ENCODE data around the gene SEPTIN8. TPM values are rescaled to one million over a fixed set of nuclear protein-coding genes. Genes with fewer than 3 reads are reported as not detected.
A peak's percentile ranks its signal among the peaks of the same experiment; 100 is the strongest.

The SEPTIN8 gene
- total RNA-seq, 2 experiments from 2014 or later, result 35.1 to 35.3 TPM

DNA sequence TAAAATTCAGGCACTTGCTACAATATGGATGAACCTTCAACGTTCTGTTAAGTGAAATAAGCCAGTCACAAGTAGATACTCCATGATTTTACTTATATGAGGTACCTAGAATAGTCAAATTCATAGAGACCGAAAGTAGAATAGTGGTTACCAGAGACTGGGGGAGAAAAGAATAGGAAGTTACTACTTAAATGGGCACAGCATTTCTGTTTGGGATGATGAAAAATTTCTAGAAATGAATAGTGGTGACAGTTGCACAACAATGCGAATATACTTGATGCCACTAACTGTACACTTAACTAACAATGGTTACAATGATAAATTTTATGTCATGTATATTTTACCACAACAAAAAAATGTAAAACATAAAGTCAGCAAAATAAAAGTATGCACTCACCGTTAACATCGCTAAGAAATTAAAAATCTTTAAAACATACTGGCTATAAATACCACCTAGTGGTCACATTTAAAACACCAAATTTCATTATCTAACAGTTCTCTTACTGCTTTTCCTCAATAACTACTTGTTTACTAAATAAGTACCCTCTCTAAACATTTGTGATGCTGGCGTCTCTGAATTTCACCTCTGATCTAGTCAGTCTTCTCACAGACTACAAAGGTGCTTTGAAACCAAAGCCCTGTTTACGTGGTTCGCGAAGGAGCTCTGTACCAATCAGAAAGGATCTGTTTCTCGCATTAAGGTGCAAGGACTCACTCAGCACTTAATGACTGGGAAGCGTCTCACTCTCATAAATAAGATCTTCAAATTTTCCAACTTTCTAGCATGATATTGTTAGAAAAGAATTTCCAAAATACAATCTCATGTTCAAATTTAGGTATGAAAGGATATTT lies 62.4 kb downstream of the SEPTIN8 start:
- no peak for DNase-seq
- ATAC-seq, result no peak
- no peaks in the 10 kb centered on the region for H3K9me3 Mint-ChIP-seq (ENCODE audit: insufficient read depth)
- H3K27me3 Mint-ChIP-seq (ENCODE audit: low read depth), result no peaks in the 10 kb centered on the region
- H3K36me3 Mint-ChIP-seq (ENCODE audit: low read depth), result peaks cover 25% of the 10 kb centered on the region
- CTCF ChIA-PET, result interaction anchor here (0.6 to 2.4 kb wide), 23 partner anchors 11 to 347 kb away, joined by 3 to 15 read pairs (median 4); partner anchors contain the start of genes IL13 and KIF3A
- peak overlapping the region; percentile 3 for H3K4me3 Mint-ChIP-seq
- POLR2A ChIA-PET, result no interaction called here
- H3K4me1 Mint-ChIP-seq (ENCODE audit: low read depth), result peaks cover 17% of the 10 kb centered on the region
- H3K27ac Mint-ChIP-seq, result peak overlapping the region; percentile 29

DNA sequence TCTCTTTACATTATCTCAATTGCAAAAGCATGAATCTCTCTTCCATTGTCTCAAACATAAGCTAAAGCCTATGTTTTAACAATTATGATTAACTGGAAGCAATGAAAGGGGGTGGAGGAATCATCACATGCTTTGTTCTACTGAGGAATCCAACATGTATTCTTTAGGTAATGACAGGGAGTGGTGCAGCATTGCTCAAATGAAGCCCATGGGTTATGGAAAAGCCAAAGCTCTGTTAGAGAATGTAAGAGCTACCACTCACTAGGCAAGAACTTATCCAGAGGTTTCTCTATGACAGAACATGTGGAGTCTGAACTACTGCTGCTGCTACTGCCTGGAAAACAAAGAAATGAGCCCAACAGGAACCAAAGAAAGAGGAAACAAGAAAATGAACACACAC lies 68.4 kb downstream of the SEPTIN8 start:
- Mint-ChIP-seq H3K27me3 (ENCODE audit: low read depth) (no peaks in the 10 kb centered on the region), H3K4me1 (ENCODE audit: low read depth) (peaks cover 25% of the 10 kb centered on the region), H3K4me3 (no peak overlapping the region), H3K9me3 (ENCODE audit: insufficient read depth) (no peaks in the 10 kb centered on the region), H3K27ac (no peak overlapping the region), H3K36me3 (ENCODE audit: low read depth) (peaks cover 29% of the 10 kb centered on the region)
- POLR2A ChIA-PET, result interaction anchor here (0.7 to 1.1 kb wide), 2 partner anchors 11 to 88 kb away, joined by 3 read pairs; no protein-coding TSS in a partner anchor
- no peak for ATAC-seq
- CTCF ChIA-PET, result interaction anchor here (0.8 to 2.4 kb wide), 3 partner anchors 21 to 182 kb away, joined by 3 to 8 read pairs (median 3); no protein-coding TSS in a partner anchor
- DNase-seq, result no peak

DNA sequence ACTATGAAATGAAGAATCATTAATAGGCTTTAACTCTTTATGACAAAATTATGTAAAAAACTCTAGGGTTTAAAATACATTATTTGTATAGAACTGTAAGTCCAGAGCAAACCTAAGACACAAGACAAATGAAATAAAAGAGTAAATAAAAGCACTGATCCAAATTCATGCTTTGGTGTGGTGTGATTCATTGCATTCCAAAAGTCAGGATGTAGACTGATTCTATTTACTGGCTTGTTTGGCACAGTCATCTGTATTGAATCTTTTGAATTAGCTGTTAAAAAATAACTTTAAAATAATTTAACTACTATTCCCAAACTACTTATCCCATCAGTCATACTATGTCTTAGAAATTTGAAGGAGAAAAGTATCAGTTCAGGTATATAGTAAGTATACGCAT lies 72.2 kb downstream of the SEPTIN8 start:
- peaks cover 34% of the 10 kb centered on the region for H3K4me1 Mint-ChIP-seq (ENCODE audit: low read depth)
- no peaks in the 10 kb centered on the region for H3K9me3 Mint-ChIP-seq (ENCODE audit: insufficient read depth)
- peak overlapping the region; percentile 73 for H3K27ac Mint-ChIP-seq
- ATAC-seq, result no peak
- peaks cover 40% of the 10 kb centered on the region for H3K36me3 Mint-ChIP-seq (ENCODE audit: low read depth)
- CTCF ChIA-PET, result interaction anchor here (0.6 to 2.4 kb wide), 7 partner anchors 11 to 137 kb away, joined by 3 to 15 read pairs (median 3); partner anchors contain the start of gene CCNI2
- POLR2A ChIA-PET, result no interaction called here
- H3K27me3 Mint-ChIP-seq (ENCODE audit: low read depth), result no peaks in the 10 kb centered on the region
- peak overlapping the region; percentile 26 for H3K4me3 Mint-ChIP-seq
- DNase-seq, result no peak

Other genes with a start within 250 kb of the SEPTIN8 start
- under 1 TPM in 1 of 2 experiments, not detected in 1; 0.71 TPM for gene IL5, start 233.7 kb downstream of the SEPTIN8 start, total RNA-seq
- gene RAD50, start 220.3 kb downstream of the SEPTIN8 start, total RNA-seq, result 10 to 100 TPM; 30.4 to 34.5 TPM
- gene IL13, start 119.1 kb downstream of the SEPTIN8 start, total RNA-seq, result 1 to 10 TPM; 1.4 to 1.6 TPM
- not detected for gene IL4, start 103.2 kb downstream of the SEPTIN8 start, total RNA-seq
- gene KIF3A, start 39.7 kb downstream of the SEPTIN8 start, total RNA-seq, result 10 to 100 TPM; 14.0 to 15.7 TPM
- gene CCNI2, start 29.8 kb downstream of the SEPTIN8 start, total RNA-seq, result 1 to 10 TPM; 8.3 to 9.5 TPM
- gene SOWAHA, start 36.1 kb upstream of the SEPTIN8 start, total RNA-seq, result not detected
- gene SHROOM1, start 53.4 kb upstream of the SEPTIN8 start, total RNA-seq, result 1 to 10 TPM; 2.9 to 3.3 TPM
- gene GDF9, start 89.2 kb upstream of the SEPTIN8 start, total RNA-seq, result under 1 TPM; 0.52 to 0.92 TPM
- 100 to 1,000 TPM; 381 to 396 TPM for gene UQCRQ, start 89.4 kb upstream of the SEPTIN8 start, total RNA-seq
- 1 to 10 TPM; 3.4 to 3.7 TPM for gene LEAP2, start 96.4 kb upstream of the SEPTIN8 start, total RNA-seq
- gene AFF4, start 186.4 kb upstream of the SEPTIN8 start, total RNA-seq, result 10 to 100 TPM; 27.2 to 30.3 TPM
- gene ZCCHC10, start 249.3 kb upstream of the SEPTIN8 start, total RNA-seq, result 10 to 100 TPM; 27.2 to 29.5 TPM